Measurements from ENCODE around the gene ORAI1.

Gene ORAI1

DNA sequence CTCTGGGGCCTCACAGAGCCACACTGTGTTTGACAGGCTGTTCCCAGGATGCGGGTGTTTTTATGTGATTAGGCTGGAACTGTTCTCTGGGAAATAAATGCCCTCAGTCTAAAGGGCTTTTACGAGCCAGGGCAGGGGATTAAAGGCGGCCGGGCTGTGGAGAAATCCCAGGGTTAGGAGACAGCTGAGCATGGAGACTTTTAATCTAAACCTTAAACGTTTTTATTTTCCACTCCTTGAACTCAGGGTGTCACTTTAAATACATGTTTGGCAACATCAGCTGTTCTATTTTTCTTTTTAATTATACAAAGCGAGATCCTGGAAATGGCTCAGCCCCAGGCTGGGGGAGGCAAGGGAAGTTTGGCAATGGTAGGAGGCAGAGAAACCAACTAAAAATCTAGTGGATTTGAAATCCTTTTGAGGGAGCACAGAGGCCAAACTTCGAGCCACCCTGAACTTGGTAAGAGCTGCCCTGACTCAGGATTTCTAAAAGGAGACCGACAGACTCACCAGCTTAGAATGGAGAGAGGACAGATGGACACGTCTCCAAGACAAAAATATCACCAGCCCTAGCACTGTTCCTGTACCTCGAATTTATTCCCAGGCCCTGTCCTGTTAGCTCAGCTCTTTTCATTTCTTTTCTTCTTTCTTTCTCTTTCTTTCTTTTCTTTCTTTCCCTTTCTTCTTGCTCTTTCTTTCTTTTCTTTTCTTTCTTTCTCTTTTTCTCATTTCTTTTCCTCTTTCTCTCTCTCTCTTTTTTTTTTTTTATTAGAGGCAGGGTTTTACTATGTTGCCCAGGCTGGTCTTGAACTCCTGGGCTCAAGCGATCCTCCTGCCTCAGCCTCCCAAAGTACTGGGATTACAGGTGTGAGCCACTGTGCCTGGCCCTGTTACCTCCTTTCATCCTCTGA, 15.8 kb upstream of the ORAI1 start:
- POLR2A ChIA-PET = interaction anchor here (0.5 to 0.7 kb wide), 2 partner anchors 30 to 605 kb away, joined by 3 to 7 read pairs; no protein-coding TSS in a partner anchor
- Histone ChIP-seq H3K36me3 (ENCODE audit: control insufficient read depth in 2 of 2, insufficient read depth in 1 of 2, low read length in 2 of 2) (no peaks in the 10 kb centered on the region), H3K4me3 (ENCODE audit: low read depth, low read length) (no peak overlapping the region), H3K27ac (ENCODE audit: extremely low read depth, low read depth, low read length) (no peak overlapping the region), H3K4me1 (ENCODE audit: control insufficient read depth, insufficient read depth, low read length) (peaks cover 6% of the 10 kb centered on the region; the same call in 1 of the 2 replicates), H3K9me3 (ENCODE audit: control insufficient read depth, insufficient read depth, low read depth, low read length) (no peaks in the 10 kb centered on the region)
- CTCF ChIA-PET = interaction anchor here (0.5 to 2.1 kb wide), 2 partner anchors 9 to 14 kb away, joined by 3 to 8 read pairs; no protein-coding TSS in a partner anchor
- no peak for TF ChIP-seq WT1 (tag by site-specific recombination; IDR thresholded peaks at IDR 0.05)
- peak; percentile 75 for TF ChIP-seq ZNF366 (tag by site-specific recombination; conservative IDR thresholded peaks at IDR 0.05)
- TF ChIP-seq ZNF777 (tag by site-specific recombination; IDR thresholded peaks at IDR 0.05; ENCODE audit: borderline replicate concordance) = no peak
- TF ChIP-seq ZNF521 (tag by site-specific recombination; IDR thresholded peaks at IDR 0.05) = no peak
- peak; percentile 29; the same call in 1 of the 2 replicates for TF ChIP-seq PRDM10 (tag by site-specific recombination; IDR thresholded peaks at IDR 0.05)
- TF ChIP-seq PRDM1 (tag by site-specific recombination; IDR thresholded peaks at IDR 0.05) = peak; percentile 96
- peak; percentile 60 for TF ChIP-seq ZBTB8A (tag by site-specific recombination; IDR thresholded peaks at IDR 0.05)
- peak; percentile 65 for TF ChIP-seq ZNF341 (tag by site-specific recombination; IDR thresholded peaks at IDR 0.05; ENCODE audit: low read depth)

DNA sequence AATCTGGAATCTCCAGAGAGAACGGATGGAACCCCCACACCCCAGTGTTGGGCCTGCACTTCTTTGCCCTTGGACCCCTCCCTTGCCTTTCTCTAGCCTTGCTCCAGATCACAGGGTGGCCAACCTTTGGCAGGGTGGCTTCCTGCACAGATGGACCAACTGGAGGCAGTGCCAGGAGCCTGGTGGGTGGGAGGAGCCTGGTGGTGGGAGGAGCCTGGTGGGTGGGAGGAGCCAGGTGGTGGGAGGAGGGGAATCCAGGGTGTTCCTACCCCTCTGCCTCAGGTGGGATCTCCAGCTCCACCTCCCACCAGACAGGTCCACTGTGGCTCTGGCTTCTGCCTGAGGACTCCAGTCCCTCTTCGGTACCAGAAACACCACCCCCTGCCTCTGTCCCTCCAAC, 15.0 kb upstream of the ORAI1 start:
- Histone ChIP-seq H3K9me3 (ENCODE audit: control insufficient read depth, insufficient read depth, low read depth, low read length) (no peaks in the 10 kb centered on the region), H3K27ac (ENCODE audit: extremely low read depth, low read depth, low read length) (no peak overlapping the region), H3K4me3 (ENCODE audit: low read depth, low read length) (no peak overlapping the region), H3K36me3 (ENCODE audit: control insufficient read depth in 2 of 2, insufficient read depth in 1 of 2, low read length in 2 of 2) (no peaks in the 10 kb centered on the region), H3K4me1 (ENCODE audit: control insufficient read depth, insufficient read depth, low read length) (peaks cover 6% of the 10 kb centered on the region; the same call in 1 of the 2 replicates)
- POLR2A ChIA-PET = no interaction called here
- CTCF ChIA-PET = interaction anchor here (0.5 to 2.1 kb wide), 2 partner anchors 9 to 14 kb away, joined by 3 to 8 read pairs; no protein-coding TSS in a partner anchor
- TF ChIP-seq ZIC2 (tag by site-specific recombination; IDR thresholded peaks at IDR 0.05) (peak; percentile 36; the same call in 1 of the 2 replicates), FEZF1 (tag by site-specific recombination; IDR thresholded peaks at IDR 0.05) (no peak), PRDM1 (tag by site-specific recombination; IDR thresholded peaks at IDR 0.05) (no peak), ZNF549 (tag by site-specific recombination; IDR thresholded peaks at IDR 0.05) (no peak), ZNF112 (tag by site-specific recombination; IDR thresholded peaks at IDR 0.05) (no peak), ZNF776 (tag by site-specific recombination; IDR thresholded peaks at IDR 0.05; ENCODE audit: borderline replicate concordance) (no peak), ZNF558 (tag by site-specific recombination; IDR thresholded peaks at IDR 0.05) (no peak), ZNF16 (tag by site-specific recombination; IDR thresholded peaks at IDR 0.05; ENCODE audit: low read depth) (no peak), TCF7L2 (IDR thresholded peaks at IDR 0.05; ENCODE audit: borderline replicate concordance, low read depth, low read length) (no peak), ZNF623 (tag by site-specific recombination; IDR thresholded peaks at IDR 0.05) (no peak), ZFP41 (tag by site-specific recombination; IDR thresholded peaks at IDR 0.05; ENCODE audit: borderline replicate concordance) (no peak), ZNF473 (tag by site-specific recombination; IDR thresholded peaks at IDR 0.05) (no peak), EGR2 (tag by site-specific recombination; IDR thresholded peaks at IDR 0.05; ENCODE audit: low read depth) (peak; percentile 47; the same call in 1 of the 2 replicates), ZNF140 (tag by site-specific recombination; IDR thresholded peaks at IDR 0.05) (no peak), YY2 (tag by site-specific recombination; IDR thresholded peaks at IDR 0.05) (no peak), ZNF404 (tag by site-specific recombination; IDR thresholded peaks at IDR 0.05) (no peak), ZNF521 (tag by site-specific recombination; IDR thresholded peaks at IDR 0.05) (no peak), ZFHX2 (tag by site-specific recombination; conservative IDR thresholded peaks at IDR 0.05) (peak; percentile 38; the same call in 1 of the 2 replicates), ZNF510 (tag by site-specific recombination; IDR thresholded peaks at IDR 0.05; ENCODE audit: insufficient replicate concordance) (no peak), ZNF324 (tag by site-specific recombination; IDR thresholded peaks at IDR 0.05) (no peak)
- TF ChIP-seq, protein P1, sequence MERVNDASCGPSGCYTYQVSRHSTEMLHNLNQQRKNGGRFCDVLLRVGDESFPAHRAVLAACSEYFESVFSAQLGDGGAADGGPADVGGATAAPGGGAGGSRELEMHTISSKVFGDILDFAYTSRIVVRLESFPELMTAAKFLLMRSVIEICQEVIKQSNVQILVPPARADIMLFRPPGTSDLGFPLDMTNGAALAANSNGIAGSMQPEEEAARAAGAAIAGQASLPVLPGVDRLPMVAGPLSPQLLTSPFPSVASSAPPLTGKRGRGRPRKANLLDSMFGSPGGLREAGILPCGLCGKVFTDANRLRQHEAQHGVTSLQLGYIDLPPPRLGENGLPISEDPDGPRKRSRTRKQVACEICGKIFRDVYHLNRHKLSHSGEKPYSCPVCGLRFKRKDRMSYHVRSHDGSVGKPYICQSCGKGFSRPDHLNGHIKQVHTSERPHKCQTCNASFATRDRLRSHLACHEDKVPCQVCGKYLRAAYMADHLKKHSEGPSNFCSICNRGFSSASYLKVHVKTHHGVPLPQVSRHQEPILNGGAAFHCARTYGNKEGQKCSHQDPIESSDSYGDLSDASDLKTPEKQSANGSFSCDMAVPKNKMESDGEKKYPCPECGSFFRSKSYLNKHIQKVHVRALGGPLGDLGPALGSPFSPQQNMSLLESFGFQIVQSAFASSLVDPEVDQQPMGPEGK (tag by site-specific recombination; IDR thresholded peaks at IDR 0.05) = no peak
- TF ChIP-seq, protein P2, sequence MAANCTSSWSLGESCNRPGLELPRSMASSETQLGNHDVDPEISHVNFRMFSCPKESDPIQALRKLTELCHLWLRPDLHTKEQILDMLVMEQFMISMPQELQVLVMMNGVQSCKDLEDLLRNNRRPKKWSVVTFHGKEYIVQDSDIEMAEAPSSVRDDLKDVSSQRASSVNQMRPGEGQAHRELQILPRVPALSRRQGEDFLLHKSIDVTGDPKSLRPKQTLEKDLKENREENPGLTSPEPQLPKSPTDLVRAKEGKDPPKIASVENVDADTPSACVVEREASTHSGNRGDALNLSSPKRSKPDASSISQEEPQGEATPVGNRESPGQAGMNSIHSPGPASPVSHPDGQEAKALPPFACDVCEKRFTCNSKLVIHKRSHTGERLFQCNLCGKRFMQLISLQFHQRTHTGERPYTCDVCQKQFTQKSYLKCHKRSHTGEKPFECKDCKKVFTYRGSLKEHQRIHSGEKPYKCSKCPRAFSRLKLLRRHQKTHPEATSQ (tag by site-specific recombination; IDR thresholded peaks at IDR 0.05) = no peak

All from HEK293 (cell line).